ENCODE measurements around the gene GTF2H4.
"Not testable (repeated sequence)": the region's sequence is repeated elsewhere in the genome, so short reads cannot be mapped to it uniquely, and the experiment has no call there.

The GTF2H4 gene

GRCh38 chr6:30917041-30917440, 9.0 kb downstream of the GTF2H4 start:
- in situ Hi-C loops (cut with MboI; ENCODE audit: low sequenced_read_pairs): loop anchor here (25.0 kb wide), 1 partner anchor 170 kb away; no protein-coding TSS in a partner anchor

GRCh38 chr6:30917487-30917886, 9.5 kb downstream of the GTF2H4 start:
- in situ Hi-C loops (cut with MboI; ENCODE audit: low sequenced_read_pairs): loop anchor here (25.0 kb wide), 1 partner anchor 170 kb away; no protein-coding TSS in a partner anchor

- in situ Hi-C loops (cut with MboI; ENCODE audit: low sequenced_read_pairs): loop anchor here (25.0 kb wide), 1 partner anchor 169 kb away; no protein-coding TSS in a partner anchor
These were observed 10.7 kb downstream of the GTF2H4 start for GRCh38 chr6:30918670-30919069.

GRCh38 chr6:30922447-30922852, 14.4 kb downstream of the GTF2H4 start:
- in situ Hi-C loops (cut with MboI; ENCODE audit: low sequenced_read_pairs): loop anchor here (25.0 kb wide), 1 partner anchor 165 kb away; no protein-coding TSS in a partner anchor

GRCh38 chr6:30924040-30924627, 16.1 kb downstream of the GTF2H4 start:
- in situ Hi-C loops (cut with MboI; ENCODE audit: low sequenced_read_pairs): loop anchor here (25.0 kb wide), 1 partner anchor 163 kb away; no protein-coding TSS in a partner anchor

DNA sequence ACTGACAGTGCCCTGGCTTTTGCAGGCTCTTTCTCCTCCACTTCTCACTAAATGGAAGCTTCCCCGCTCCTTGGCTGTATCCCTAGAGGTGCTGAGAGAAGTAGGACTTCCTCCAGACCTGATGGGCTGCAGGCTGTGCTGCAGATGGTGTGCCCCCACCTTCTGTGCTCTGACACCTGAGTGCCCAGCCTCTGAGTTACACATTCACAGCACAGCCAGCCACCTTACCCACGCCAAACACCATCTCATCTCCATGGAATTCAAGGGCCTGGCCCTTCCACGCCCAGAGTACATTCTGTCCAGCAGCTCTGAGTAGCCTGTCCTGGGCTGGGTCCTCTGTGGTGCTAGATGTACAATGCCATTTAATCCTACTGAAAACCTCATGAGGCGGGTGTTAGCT, 18.6 kb downstream of the GTF2H4 start:
- in situ Hi-C loops (cut with MboI; ENCODE audit: low sequenced_read_pairs): no loop called here

DNA sequence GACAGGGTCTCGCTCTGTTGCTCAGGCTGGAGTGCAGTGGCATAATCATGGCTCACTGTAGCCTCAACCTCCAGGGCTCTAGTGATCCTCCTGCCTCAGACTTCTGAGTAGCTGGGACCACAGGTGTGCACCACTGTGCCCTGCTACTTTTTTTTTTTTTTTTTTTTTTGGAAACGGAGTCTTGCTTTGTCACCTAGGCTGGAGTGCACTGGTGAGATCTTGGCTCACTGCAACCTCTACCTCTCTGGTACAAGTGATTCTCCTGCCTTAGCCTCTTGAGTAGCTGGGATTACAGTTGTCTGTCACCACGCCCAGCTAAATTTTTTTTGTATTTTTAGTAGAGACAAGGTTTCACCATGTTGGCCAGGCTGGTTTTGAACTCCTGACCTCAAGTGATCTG, 19.1 kb downstream of the GTF2H4 start:
- in situ Hi-C loops (cut with MboI; ENCODE audit: low sequenced_read_pairs): not testable (repeated sequence)

DNA sequence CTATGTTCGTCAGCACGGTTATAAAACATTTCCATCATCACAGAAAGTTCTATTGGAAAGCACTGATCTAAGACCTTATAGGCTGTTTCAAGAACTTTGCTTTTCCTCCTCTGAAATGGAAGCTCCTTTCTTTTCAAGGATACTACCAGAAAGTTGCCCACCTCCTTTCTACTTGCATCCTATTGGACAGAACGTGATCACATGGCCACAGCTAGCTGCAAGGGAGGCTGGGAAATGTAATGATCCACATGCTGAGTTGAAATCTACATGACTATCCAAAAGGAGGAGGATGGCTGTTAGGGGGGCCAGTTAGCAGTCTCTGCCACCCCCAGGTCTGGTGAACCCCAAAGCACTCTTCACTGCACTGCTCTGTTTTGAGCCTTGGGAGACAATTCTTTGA, 20.7 kb downstream of the GTF2H4 start:
- in situ Hi-C loops (cut with MboI; ENCODE audit: low sequenced_read_pairs): no loop called here

DNA sequence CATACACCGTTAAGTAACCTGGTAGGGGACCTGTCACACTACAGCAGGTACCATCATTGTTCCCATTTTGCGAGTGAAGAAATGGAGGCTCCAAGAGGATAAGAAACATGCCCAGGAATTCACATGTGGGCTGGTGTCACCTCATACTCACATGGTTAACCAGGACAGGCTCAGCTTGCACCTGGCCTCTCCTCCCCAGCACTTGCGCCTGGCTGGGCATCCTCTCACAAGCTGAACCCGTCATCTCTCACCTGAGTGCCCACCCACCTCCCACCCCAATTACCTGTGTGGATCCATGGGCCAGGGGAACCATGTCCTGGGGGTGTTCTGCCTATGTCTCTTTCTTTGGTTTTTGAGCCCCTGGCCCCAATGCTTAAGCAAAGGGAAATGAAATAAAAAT, 22.5 kb downstream of the GTF2H4 start:
- in situ Hi-C loops (cut with MboI; ENCODE audit: low sequenced_read_pairs): no loop called here

DNA sequence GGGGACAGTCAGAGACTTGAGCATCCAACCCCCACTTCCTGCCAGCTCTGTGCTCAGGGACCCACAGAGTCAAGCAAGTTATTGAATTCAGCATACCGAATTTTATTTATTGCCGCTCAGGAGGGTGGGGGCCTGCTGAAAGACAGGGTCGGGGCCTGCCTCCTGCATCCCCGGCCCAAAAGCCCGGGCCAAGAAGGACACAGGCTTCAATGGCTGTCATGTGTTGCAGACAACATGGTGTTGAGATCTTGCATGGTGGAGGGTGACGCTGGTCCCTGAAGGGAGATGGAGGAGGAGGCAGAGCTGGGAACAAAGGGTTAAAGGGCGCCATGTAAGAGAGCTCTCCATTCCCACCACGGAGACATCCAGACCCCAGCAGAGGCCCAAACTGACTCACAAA, 23.3 kb downstream of the GTF2H4 start:
- in situ Hi-C loops (cut with MboI; ENCODE audit: low sequenced_read_pairs): no loop called here

DNA sequence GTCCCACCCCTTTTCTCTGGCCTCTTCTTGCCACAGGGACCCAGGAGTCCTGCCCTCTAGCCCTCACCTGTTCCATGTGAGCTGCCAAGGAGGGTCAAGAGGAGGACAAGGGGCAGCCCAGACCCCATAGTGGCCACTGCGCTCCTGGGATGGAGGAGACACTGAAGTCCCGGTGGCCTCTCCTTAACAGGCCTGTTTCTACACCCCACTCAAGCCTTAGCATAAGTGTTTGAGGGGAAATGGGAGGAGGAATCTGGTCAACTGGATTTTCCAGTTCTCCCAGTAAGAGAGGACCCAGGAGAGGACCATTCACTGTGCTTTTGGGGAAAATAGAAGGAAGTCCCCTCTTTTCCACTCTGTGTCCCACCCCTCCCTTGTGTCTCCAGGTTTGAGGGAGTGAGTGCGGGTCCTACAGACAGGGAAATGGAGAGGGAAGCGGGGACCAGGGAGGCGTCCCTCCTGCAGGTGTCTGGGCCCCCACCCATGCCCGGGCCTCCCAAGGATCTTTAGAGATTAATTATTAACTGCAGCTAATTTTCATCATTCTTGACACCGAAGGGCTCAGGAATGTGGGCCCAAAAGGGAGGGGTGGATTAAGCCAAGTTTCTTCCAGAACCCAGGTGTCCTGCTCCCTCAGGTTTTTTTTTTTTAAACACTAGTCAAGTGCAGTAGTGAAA, 24.1 kb downstream of the GTF2H4 start, which contains the start of gene SFTA2:
Gene SFTA2, minus strand, starts transcription at position 202 of the 677 bp plus-strand sequence. Its CDS starts 74 bp downstream, at position 128.
- in situ Hi-C loops (cut with MboI; ENCODE audit: low sequenced_read_pairs): no loop called here

GRCh38 chr6:30932665-30933365, 24.8 kb downstream of the GTF2H4 start:
- in situ Hi-C loops (cut with MboI; ENCODE audit: low sequenced_read_pairs): no loop called here

DNA sequence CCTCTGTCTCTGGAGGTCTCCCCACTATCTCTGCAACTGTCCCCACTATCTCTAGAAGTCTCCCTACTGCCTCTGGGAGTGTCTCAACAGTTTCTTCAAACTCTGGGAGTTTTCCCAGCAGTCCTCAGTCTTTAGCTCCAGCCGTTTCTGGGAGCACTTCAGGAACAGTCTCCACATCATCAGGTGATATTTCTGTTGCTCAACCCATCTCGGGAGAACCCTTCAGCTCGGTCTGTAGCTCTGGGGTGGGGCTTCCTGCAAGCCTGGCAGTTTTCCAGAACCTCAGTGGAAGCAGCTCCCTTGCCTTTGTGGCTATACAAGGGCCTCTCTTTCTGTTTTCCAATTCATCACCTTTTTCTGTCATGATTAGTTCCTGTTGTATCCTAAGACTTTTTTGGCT, 27.0 kb downstream of the GTF2H4 start:
- in situ Hi-C loops (cut with MboI; ENCODE audit: low sequenced_read_pairs): no loop called here

DNA sequence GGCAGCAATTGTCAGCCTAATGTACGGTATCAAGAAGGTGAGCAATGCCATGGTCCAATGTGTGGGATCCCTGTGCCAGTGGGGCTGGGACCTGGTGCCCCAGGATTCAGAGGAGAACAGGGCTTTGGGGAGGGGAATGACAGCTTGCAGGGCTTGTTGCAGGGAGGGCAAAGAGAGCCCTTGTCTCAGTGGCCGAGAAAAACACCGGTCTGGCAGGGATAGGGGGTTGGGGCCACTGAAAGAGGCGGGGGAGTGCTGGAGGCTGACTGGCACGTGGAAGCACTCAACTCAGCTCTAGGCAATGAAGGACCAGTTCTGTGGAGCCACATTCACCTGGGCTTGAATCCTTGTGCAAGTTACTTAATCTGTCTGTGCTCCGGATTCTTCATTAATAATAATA, 29.3 kb downstream of the GTF2H4 start:
- in situ Hi-C loops (cut with MboI; ENCODE audit: low sequenced_read_pairs): no loop called here

DNA sequence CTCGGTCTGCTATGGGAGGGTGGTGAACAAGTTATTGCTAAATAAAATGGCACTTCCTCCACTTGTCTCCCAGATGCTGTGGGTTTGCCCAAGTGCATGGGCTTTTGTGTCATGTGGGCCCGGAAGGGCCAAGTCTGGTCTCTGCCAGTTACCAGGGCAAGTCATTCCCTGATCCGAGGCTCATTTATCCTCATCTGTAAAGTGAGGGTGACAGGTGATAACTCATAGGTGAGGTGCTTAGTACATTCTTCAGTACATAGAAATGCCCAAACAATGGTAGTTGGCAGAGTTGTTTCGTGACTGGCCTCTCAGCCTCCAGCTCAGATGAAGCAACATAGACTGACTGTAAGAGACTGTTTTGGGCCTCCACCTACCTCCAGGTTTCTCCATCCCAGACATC, 30.7 kb downstream of the GTF2H4 start:
- in situ Hi-C loops (cut with MboI; ENCODE audit: low sequenced_read_pairs): no loop called here

GRCh38 chr6:30939473-30939872, 31.5 kb downstream of the GTF2H4 start:
- in situ Hi-C loops (cut with MboI; ENCODE audit: low sequenced_read_pairs): no loop called here

DNA sequence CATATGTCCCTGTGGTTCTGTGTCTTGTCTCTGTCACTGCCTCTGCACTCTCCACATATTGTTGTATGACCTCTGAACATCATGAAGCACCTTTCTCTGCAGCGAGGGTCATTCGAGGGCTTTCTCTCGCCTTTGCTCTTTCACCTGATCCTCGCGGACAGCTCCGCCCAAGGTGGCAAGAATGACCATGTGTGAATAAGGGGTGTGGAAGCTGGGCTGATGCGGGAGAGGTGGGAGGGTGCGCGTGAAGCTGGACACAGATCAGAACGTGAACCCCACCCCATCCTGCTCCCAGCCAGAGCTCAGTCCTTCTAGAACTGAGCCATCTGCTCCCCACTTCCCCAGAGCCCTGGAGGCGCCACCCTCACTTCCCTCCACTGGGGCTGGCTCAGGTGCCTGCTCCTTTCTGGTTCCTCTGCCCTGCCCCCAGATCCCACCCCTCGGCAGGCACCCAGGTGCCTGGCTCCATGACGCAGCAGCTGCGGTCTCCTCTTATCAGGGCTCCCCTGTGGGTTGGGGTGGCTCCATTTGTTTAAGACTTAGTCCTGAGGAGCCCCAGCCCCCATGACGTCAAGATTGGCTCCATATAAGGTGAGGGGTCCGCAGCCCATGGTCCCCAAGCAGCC, 32.5 kb downstream of the GTF2H4 start, which contains the start of gene MUCL3:
Gene MUCL3, plus strand, starts transcription at position 613 of the 626 bp plus-strand sequence. CDS start 27 bp downstream, outside the sequence.
- in situ Hi-C loops (cut with MboI; ENCODE audit: low sequenced_read_pairs): no loop called here

DNA sequence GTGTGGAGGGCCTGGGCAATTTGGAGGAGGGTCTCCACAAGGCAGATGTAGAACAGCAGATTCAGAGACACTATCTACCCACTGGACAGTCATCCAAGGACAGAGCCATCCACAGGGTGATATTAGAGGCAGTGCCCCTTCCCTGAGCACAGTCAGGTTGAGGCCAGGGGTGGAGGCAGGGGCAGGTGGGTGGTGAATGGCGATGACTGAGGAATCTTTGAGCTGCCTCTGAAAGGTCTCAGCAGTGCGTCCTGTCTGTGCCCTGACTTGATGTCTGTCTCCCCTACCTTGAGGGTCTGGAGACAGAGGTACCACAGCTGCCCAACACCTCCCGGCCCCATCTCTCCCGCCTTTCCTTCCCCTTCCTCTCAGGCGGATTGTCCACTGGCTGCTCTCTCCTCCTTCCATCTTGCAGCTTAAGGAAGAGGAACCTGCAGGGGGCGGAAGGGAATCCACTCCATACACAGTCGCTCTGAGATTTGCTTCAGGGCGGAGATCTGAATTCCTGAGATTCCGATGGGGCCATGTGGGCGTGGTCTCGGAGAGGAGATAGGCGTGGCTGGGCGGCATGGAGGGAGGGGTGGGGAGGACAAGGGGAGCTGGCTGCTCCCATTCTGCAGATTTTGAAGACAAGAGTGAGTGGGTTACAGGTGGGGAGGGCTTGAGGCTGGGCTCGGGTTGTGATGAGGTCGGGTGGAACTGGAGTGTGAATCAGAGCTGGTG, 34.5 kb downstream of the GTF2H4 start:
- in situ Hi-C loops (cut with MboI; ENCODE audit: low sequenced_read_pairs): no loop called here

DNA sequence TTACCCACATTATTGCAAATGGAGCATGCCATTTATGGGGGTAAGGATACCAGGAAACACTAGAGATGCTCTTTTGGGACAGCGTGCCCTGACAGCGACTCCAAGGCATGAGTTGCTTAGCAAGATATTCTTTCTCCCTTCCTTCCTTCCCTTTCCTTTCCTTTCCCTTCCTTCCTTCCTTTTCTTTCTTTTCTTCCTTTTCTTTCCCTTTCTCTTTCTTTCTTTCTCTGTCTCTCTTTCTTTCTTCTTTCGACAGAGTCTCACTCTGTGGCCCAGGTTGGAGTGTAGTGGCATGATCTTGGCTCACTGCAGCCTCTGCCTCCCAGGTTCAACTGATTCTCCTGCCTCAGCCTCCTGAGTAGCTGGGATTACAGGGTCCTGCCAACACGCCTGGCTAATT, 36.0 kb downstream of the GTF2H4 start:
- in situ Hi-C loops (cut with MboI; ENCODE audit: low sequenced_read_pairs): no loop called here

GRCh38 chr6:30945281-30945680, 37.3 kb downstream of the GTF2H4 start:
- in situ Hi-C loops (cut with MboI; ENCODE audit: low sequenced_read_pairs): no loop called here
